HEK293T (cell line): ENCODE measurements around the gene ZNF804B.

ENCODE experiments used
- CTCF ChIA-PET: fragments of 350-600 bp; formaldehyde crosslinking; extraction: SDS; loops from one replicate; lab custom pipeline; 2021; ENCODE audit warnings: antibody characterized with exemption, inconsistent platforms; lab: Yijun Ruan, JAX
- POLR2A ChIA-PET: fragments of 350-600 bp; formaldehyde crosslinking; extraction: SDS; loops from one replicate; lab custom pipeline; 2020; ENCODE audit warnings: antibody characterized with exemption, inconsistent platforms; lab: Yijun Ruan, JAX
- DNase-seq: peaks from one replicate; pipeline ENCODE4 v3.0.0; 2012; ENCODE audit warnings: mixed read lengths; ENCODE audit errors: extremely low spot score
- ARNT ChIP-seq: fragments of 450-650 bp; IDR thresholded peaks from 2 replicates; pipeline ENCODE4 v1.6.1; 2017; ENCODE audit warnings: mild to moderate bottlenecking
- BHLHE40 ChIP-seq: fragments of 450-650 bp; IDR thresholded peaks from 2 replicates; pipeline ENCODE4 v1.6.1; 2016; ENCODE audit warnings: mild to moderate bottlenecking, moderate library complexity, borderline replicate concordance
- CTBP1 ChIP-seq: fragments of 450-650 bp; IDR thresholded peaks from 2 replicates; pipeline ENCODE4 v1.6.1; 2016; ENCODE audit warnings: borderline replicate concordance
- ELF4 ChIP-seq: fragments of 450-650 bp; IDR thresholded peaks from 2 replicates; pipeline ENCODE4 v1.6.1; 2017; ENCODE audit warnings: antibody characterized with exemption
- FOXA1 ChIP-seq: fragments of 450-650 bp; IDR thresholded peaks from 2 replicates; pipeline ENCODE4 v1.6.1; 2016; ENCODE audit warnings: mild to moderate bottlenecking
- FOXK2 ChIP-seq: fragments of 450-650 bp; IDR thresholded peaks from 2 replicates; pipeline ENCODE4 v1.6.1; 2016; ENCODE audit warnings: mild to moderate bottlenecking
- FOXM1 ChIP-seq: fragments of 450-650 bp; IDR thresholded peaks from 2 replicates; pipeline ENCODE4 v1.6.1; 2017; ENCODE audit warnings: mild to moderate bottlenecking, borderline replicate concordance
- HDGF ChIP-seq: fragments of 450-650 bp; IDR thresholded peaks from 2 replicates; pipeline ENCODE4 v1.6.1; 2017; ENCODE audit warnings: antibody characterized with exemption, borderline replicate concordance
- L3MBTL2 ChIP-seq: fragments of 450-650 bp; conservative IDR thresholded peaks from 2 replicates; pipeline ENCODE4 v1.6.1; 2016; ENCODE audit warnings: mild to moderate bottlenecking
- LEF1 ChIP-seq: fragments of 450-650 bp; IDR thresholded peaks from 2 replicates; pipeline ENCODE4 v1.6.1; 2017; ENCODE audit warnings: mild to moderate bottlenecking, borderline replicate concordance
- NFRKB ChIP-seq: fragments of 450-650 bp; IDR thresholded peaks from 2 replicates; pipeline ENCODE4 v1.6.1; 2016; ENCODE audit warnings: mild to moderate bottlenecking, moderate library complexity
- SP1 ChIP-seq: fragments of 450-650 bp; IDR thresholded peaks from 2 replicates; pipeline ENCODE4 v1.6.1; 2017
- SUZ12 ChIP-seq: fragments of 450-650 bp; IDR thresholded peaks from 2 replicates; pipeline ENCODE4 v1.6.1; 2016; ENCODE audit warnings: mild to moderate bottlenecking
- TARDBP ChIP-seq: fragments of 450-650 bp; IDR thresholded peaks from 2 replicates; pipeline ENCODE4 v1.6.1; 2016
- ZNF384 ChIP-seq: fragments of 450-650 bp; IDR thresholded peaks from 2 replicates; pipeline ENCODE4 v1.6.1; 2016
- TF ChIP-seq, protein P1 (sequence below): fragments of 450-650 bp; IDR thresholded peaks from 2 replicates; pipeline ENCODE4 v1.6.1; 2016

ZNF804B gene

DNA sequence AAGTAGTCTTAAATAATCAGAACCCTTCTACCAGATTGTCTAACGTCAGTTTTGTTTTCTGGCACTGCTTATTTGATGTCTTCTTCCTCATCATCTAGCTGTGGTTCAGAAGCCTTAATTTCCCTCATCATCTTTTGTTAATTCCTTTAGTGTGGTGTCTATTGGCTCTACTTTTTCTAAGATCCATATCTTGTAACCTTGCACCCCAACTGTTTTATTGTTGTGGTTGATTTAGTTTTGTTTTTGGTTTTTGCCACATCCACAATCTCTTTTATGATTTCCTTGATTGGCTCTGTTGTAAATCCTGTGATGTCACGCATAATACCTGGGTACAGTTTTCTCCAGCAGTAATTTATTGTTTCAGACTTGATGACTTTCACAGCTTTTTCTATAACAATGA is 499.6 kb downstream of the ZNF804B start:
- ChIA-PET POLR2A (no interaction called here), CTCF (no interaction called here)
- no peak for DNase-seq
- TF ChIP-seq NFRKB: no peak

DNA sequence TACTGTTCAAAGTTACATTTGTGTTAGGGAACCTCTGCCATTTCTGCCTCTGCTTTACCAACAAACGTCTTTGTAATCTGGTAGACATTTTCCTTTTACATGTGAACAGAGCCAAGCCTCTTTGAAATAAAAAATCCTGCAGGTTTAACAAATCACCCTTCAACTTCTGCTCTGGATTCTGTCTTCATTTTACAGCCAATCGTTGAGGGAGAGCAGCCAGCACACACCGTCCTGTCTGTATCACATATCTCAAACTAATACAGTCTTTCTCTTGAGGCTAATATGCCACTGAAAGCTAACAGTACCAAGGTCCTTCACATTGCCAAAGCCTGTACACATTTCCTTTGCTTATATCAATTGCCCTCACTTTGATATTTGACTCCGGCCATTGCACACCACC is 504.6 kb downstream of the ZNF804B start:
- ChIA-PET CTCF (no interaction called here), POLR2A (no interaction called here)
- TF ChIP-seq, protein P1, sequence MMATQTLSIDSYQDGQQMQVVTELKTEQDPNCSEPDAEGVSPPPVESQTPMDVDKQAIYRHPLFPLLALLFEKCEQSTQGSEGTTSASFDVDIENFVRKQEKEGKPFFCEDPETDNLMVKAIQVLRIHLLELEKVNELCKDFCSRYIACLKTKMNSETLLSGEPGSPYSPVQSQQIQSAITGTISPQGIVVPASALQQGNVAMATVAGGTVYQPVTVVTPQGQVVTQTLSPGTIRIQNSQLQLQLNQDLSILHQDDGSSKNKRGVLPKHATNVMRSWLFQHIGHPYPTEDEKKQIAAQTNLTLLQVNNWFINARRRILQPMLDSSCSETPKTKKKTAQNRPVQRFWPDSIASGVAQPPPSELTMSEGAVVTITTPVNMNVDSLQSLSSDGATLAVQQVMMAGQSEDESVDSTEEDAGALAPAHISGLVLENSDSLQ: no peak
- TF ChIP-seq L3MBTL2 (no peak), CTBP1 (no peak), FOXM1 (no peak), FOXK2 (no peak), FOXA1 (no peak)
- DNase-seq: no peak

DNA sequence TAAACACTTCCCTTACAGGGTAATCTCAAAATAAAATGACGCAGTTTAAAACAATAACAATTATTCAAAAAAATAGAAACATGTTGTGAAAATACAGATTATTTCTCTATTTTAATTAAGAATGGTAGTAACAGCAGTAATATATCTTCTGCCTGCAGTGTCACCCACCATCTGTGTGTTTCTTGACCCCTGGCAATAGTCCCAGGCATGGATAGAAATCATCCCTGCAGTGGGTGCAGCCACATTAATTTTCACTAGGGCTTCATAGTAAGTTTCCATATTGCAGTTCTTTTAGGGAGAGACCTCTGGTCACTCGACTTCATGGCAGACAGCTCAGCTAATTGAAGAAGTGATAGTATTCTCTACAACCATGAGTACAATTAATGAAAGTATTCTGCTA is 506.1 kb downstream of the ZNF804B start:
- ChIA-PET POLR2A (no interaction called here), CTCF (no interaction called here)
- TF ChIP-seq ARNT: no peak
- TF ChIP-seq CTBP1: no peak
- TF ChIP-seq SUZ12: no peak
- TF ChIP-seq SP1: no peak
- TF ChIP-seq NFRKB: no peak
- no peak for TF ChIP-seq ELF4
- no peak for TF ChIP-seq FOXM1
- TF ChIP-seq HDGF: no peak
- no peak for DNase-seq

DNA sequence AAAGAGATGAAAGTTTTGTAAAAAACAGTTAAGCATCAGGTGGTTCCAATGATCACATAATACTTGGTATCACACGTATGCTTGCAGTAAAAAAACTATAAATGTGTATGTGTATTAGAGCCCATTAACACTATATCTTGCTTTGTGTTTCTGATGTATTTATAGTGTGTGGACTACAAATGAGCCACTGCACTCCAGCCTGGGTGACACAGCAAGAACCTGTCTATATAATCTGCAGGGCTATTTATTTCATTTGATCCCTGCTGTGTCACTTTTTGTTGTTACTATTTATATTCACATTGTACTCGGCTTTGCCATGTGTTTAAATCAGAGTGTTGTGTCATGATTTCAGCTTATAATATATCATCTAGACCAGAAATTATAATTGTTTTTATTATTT is 523.8 kb downstream of the ZNF804B start:
- no peak for DNase-seq
- TF ChIP-seq ARNT: no peak
- TF ChIP-seq CTBP1: no peak
- no peak for TF ChIP-seq LEF1
- TF ChIP-seq FOXK2: no peak
- TF ChIP-seq TARDBP: no peak
- TF ChIP-seq BHLHE40: no peak
- TF ChIP-seq, protein P1: no peak
- no peak for TF ChIP-seq NFRKB
- no peak for TF ChIP-seq L3MBTL2
- no peak for TF ChIP-seq HDGF
- POLR2A ChIA-PET: no interaction called here
- CTCF ChIA-PET: no interaction called here

DNA sequence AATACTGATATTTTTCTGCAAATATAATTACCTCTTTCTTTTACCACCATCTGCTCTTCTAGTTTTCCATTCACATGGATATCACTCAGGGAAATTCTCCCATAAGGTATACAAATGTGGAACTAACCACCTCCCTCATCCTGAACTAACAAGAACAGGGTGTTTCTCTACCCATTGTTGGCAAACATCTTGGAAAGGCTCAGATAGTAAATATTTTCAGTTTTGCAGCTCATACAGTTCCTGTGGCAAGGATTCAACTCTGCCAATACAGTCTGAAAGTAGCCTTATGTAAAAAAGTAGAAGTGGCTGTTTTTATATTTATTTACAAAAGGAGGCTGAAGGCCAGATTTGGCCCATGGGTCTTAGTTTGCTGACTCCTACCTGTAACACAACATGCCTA is 549.0 kb downstream of the ZNF804B start:
- TF ChIP-seq ARNT (no peak), L3MBTL2 (no peak), FOXA1 (no peak), HDGF (no peak)
- TF ChIP-seq, protein P1: no peak
- ChIA-PET POLR2A (no interaction called here), CTCF (no interaction called here)
- no peak for DNase-seq

DNA sequence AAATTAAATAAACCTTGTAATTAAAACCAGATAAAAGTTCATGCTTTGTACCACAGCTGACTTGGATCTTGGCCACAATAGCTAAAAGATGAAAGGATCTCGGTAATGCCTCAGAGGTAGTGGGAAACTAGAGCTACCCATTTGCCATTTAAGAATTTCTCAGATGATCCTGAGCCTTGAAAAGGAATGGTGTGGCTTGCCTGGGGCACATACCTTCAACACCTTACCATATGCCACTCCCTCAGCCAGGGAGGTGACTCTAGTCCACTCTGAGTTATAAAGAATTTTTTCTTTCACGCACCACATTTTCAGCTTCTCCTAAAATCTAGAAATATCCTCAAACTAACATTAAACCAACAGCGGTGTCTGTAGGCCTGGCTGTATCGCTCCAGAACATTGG is 552.4 kb downstream of the ZNF804B start:
- DNase-seq: no peak
- ChIA-PET POLR2A (no interaction called here), CTCF (no interaction called here)
- no peak for TF ChIP-seq ARNT
- TF ChIP-seq FOXA1: no peak
- no peak for TF ChIP-seq FOXM1
- TF ChIP-seq FOXK2: no peak
- no peak for TF ChIP-seq HDGF
- no peak for TF ChIP-seq BHLHE40

DNA sequence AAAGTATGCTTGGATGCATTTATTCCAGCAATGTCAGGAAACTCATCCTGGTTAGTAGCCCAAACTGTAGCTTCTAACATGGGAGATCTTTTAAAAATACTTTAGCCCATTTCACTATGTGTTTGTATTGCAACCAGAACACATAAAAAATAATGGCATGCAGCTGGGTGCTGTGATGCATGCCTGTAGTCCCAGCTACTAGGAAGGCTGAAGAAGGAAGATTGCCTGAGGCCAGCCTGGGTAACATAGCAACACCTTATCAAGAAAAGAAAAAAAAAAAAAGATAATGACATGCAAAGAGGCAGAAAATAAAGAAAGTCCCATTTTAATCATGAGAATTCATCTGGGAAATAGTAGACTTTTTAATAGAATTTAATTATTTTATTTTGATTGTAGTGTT is 553.1 kb downstream of the ZNF804B start:
- DNase-seq: no peak
- ChIA-PET CTCF (no interaction called here), POLR2A (no interaction called here)
- TF ChIP-seq, protein P1: no peak
- TF ChIP-seq SUZ12 (no peak), ARNT (no peak), ELF4 (no peak), FOXK2 (no peak), BHLHE40 (no peak), SP1 (no peak), HDGF (no peak), L3MBTL2 (no peak), ZNF384 (no peak), TARDBP (no peak), CTBP1 (no peak), NFRKB (no peak)
